HFFc6 (cell line): ENCODE results near the gene OTC. TPM values are rescaled to one million over a fixed set of nuclear protein-coding genes. Genes with fewer than 3 reads are reported as not detected.

Source experiments
- DNase-seq: peaks from one replicate; pipeline ENCODE4 v3.0.0-alpha.2; 2018
- H3K27ac Mint-ChIP-seq: 2 replicates; pipeline ENCODE4 v1.8.0; 2020; ENCODE audit warnings: mild to moderate bottlenecking, mixed read lengths
- H3K27me3 Mint-ChIP-seq: 2 replicates; pipeline ENCODE4 v1.8.0; 2021; ENCODE audit warnings: mild to moderate bottlenecking, moderate library complexity, mixed read lengths; ENCODE audit not compliant: insufficient read depth
- H3K36me3 Mint-ChIP-seq: 2 replicates; pipeline ENCODE4 v1.8.0; 2021; ENCODE audit warnings: low read depth, mixed read lengths
- H3K4me1 Mint-ChIP-seq: 2 replicates; pipeline ENCODE4 v1.8.0; 2020; ENCODE audit warnings: low read depth, mixed read lengths
- H3K4me3 Mint-ChIP-seq: 2 replicates; pipeline ENCODE4 v1.8.0; 2020; ENCODE audit warnings: mild to moderate bottlenecking, moderate library complexity, mixed read lengths
- H3K9me3 Mint-ChIP-seq: 2 replicates; pipeline ENCODE4 v1.8.0; 2020; ENCODE audit warnings: mild to moderate bottlenecking, mixed read lengths
- CTCF ChIP-seq: fragments of 200-600 bp; sonication (generic); IDR thresholded peaks from 2 replicates; pipeline ENCODE4 v1.5.0; 2021; ENCODE audit warnings: antibody characterized with exemption, mild to moderate bottlenecking
- total RNA-seq, 6 experiments: library from RNA; stranded (reverse); fragmentation: NEBNext Ultra II Directional; extraction: Animal tissue kit (Norgen Biotek cat#: 25700); gene quantifications; 2 replicates in 1 of 6; 3 replicates in 5 of 6; pipeline ENCODE4 v1.2.3, GENCODE V29; 2021

OTC gene
- total RNA-seq, 6 experiments from 2014 or later = not detected

DNA sequence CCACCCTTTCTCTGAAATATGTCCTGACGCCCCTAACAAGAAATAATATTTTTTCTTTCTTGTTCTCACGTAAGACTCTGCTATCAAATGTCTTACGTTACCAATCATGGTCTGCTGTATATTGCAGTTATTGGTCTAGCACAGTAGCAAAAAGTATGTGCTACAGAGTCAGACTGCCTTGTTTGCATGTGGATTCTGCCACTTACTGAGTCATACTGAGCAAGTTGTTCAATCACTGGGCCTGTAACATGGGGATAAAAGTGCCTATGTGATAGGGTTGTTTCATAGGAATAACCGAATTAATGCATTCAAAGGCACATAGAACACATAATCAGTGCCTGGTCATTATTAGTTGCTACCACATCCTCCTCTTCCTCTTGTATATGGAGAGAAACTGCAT, 39.2 kb upstream of the OTC start:
- H3K27ac Mint-ChIP-seq = peak overlapping the region; percentile 70
- H3K36me3 Mint-ChIP-seq = 0 out of 2 replicates have a peak, but pooled peaks cover 3% of the 10 kb centered on the region
- H3K27me3 Mint-ChIP-seq = no peaks in the 10 kb centered on the region
- TF ChIP-seq CTCF = no peak
- H3K4me3 Mint-ChIP-seq = peak overlapping the region; percentile 67; the same call in 1 of the 2 replicates
- H3K9me3 Mint-ChIP-seq = no peaks in the 10 kb centered on the region
- peak; percentile 11 for DNase-seq
- H3K4me1 Mint-ChIP-seq = peaks cover 32% of the 10 kb centered on the region

- no peak for DNase-seq
- Mint-ChIP-seq H3K27ac (no peak overlapping the region), H3K4me1 (peaks cover 32% of the 10 kb centered on the region), H3K9me3 (no peaks in the 10 kb centered on the region), H3K36me3 (0 out of 2 replicates have a peak, but pooled peaks cover 3% of the 10 kb centered on the region), H3K4me3 (no peak overlapping the region), H3K27me3 (no peaks in the 10 kb centered on the region)
- no peak for TF ChIP-seq CTCF
These were observed 37.2 kb upstream of the OTC start for GRCh38 chrX:38315186-38315585.

DNA sequence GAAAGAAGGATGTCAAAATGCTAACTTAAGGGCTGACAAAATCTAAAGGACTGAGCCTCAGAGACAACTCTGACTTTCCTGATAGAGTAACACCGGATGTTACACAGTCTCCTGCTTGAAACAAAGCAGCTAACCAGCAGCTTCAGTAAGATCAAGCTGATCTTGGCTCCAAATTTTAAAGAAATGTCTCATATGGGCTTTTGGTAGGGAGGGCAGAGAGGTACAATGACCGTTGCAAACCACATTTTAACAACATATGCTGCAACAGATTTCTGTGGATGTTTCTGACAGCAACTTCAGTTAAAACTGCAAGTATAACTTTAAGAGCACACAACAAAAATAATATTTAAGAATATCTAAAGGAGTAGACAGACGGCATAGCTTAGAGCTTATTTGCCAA, 34.2 kb upstream of the OTC start:
- Mint-ChIP-seq H3K4me1 (peaks cover 15% of the 10 kb centered on the region), H3K27ac (no peak overlapping the region), H3K9me3 (no peaks in the 10 kb centered on the region), H3K4me3 (no peak overlapping the region), H3K36me3 (0 out of 2 replicates have a peak, but pooled peaks cover 3% of the 10 kb centered on the region), H3K27me3 (no peaks in the 10 kb centered on the region)
- no peak for DNase-seq
- TF ChIP-seq CTCF = no peak

DNA sequence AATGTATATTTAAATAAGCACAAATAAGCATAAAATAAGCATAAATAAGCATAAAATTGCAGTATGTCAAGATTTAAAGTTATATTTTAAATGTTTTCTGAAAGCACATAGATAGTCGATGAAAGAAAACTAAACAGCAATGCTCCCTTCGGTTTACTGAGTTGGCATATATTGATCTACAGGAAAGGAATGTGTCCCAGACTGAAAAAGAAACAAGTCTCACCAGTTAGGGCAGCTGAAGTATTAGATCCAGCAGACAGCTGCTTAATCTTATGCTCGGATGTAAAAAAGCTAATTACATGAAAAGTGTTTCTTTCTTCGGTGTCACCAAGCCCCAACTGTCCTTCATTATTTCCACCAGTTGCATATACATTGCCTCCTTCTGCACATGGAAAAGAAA, 33.8 kb upstream of the OTC start:
- Mint-ChIP-seq H3K4me3 (no peak overlapping the region), H3K9me3 (no peaks in the 10 kb centered on the region), H3K36me3 (0 out of 2 replicates have a peak, but pooled peaks cover 3% of the 10 kb centered on the region), H3K27me3 (no peaks in the 10 kb centered on the region), H3K4me1 (peaks cover 15% of the 10 kb centered on the region), H3K27ac (no peak overlapping the region)
- no peak for TF ChIP-seq CTCF
- no peak for DNase-seq

- DNase-seq = no peak
- no peaks in the 10 kb centered on the region; the same call in 1 of the 2 replicates for H3K36me3 Mint-ChIP-seq
- TF ChIP-seq CTCF = no peak
- peaks cover 24% of the 10 kb centered on the region for H3K4me1 Mint-ChIP-seq
- no peaks in the 10 kb centered on the region for H3K9me3 Mint-ChIP-seq
- no peaks in the 10 kb centered on the region for H3K27me3 Mint-ChIP-seq
- H3K27ac Mint-ChIP-seq = no peak overlapping the region
- no peak overlapping the region for H3K4me3 Mint-ChIP-seq
These were observed 31.6 kb upstream of the OTC start for GRCh38 chrX:38320819-38321218.

GRCh38 chrX:38326086-38326485, 26.3 kb upstream of the OTC start:
- Mint-ChIP-seq H3K4me3 (peak overlapping the region; percentile 91), H3K36me3 (no peaks in the 10 kb centered on the region; the same call in 1 of the 2 replicates), H3K27ac (peak overlapping the region; percentile 98), H3K4me1 (peaks cover 41% of the 10 kb centered on the region), H3K27me3 (no peaks in the 10 kb centered on the region), H3K9me3 (no peaks in the 10 kb centered on the region)
- no peak for DNase-seq
- TF ChIP-seq CTCF = no peak
